H1 (cell line): Measurements from ENCODE around the gene ZBTB20. TPM values are rescaled to one million over a fixed set of nuclear protein-coding genes. Genes with fewer than 3 reads are reported as not detected.

Source experiments
- CTCF ChIA-PET: fragments of 300-600 bp; sonication (Branson Sonifier 250); formaldehyde crosslinking; loops from one replicate; lab custom pipeline; 2021; ENCODE audit not compliant: partially characterized antibody; lab: Charles Lee
- POLR2A ChIA-PET: fragments of 300-600 bp; sonication (Branson Sonifier 250); formaldehyde crosslinking; loops from one replicate; lab custom pipeline; 2021; ENCODE audit warnings: inconsistent platforms; ENCODE audit not compliant: partially characterized antibody; lab: Charles Lee
- DNase-seq, 2 experiments: peaks; one replicate each; pipeline versions ENCODE4 v3.0.0 to v3.0.0-alpha.2; 2010 to 2022; ENCODE audit warnings: low spot score in 2 of 2, low read depth in 1 of 2, mixed read lengths in 1 of 2
- FAIRE-seq: peaks from 2 replicates; lab custom pipeline; 2011; peaks lifted over from hg19 to GRCh38; lab: Jason Lieb, UNC
- H2AFZ ChIP-seq: 2 replicates; pipeline ENCODE4 v1.8.1; 2012; ENCODE audit warnings: low read length, inconsistent platforms
- H2AK5ac ChIP-seq: 2 replicates; pipeline ENCODE4 v1.6.1; 2013; ENCODE audit warnings: low read depth, low read length
- H2BK120ac ChIP-seq: replicated peaks from 2 replicates; pipeline ENCODE3; 2013; ENCODE audit warnings: low read depth, low read length, inconsistent platforms
- H2BK12ac ChIP-seq: 2 replicates; pipeline ENCODE4 v1.6.1; 2013; ENCODE audit warnings: low read depth, low read length
- H2BK15ac ChIP-seq: 2 replicates; pipeline ENCODE4 v1.6.1; 2013; ENCODE audit warnings: low read length
- H2BK20ac ChIP-seq: 2 replicates; pipeline ENCODE4 v1.6.1; 2013; ENCODE audit warnings: low read length
- H2BK5ac ChIP-seq: 2 replicates; pipeline ENCODE4 v1.6.1; 2013; ENCODE audit warnings: low read depth, low read length
- H3K14ac ChIP-seq: 2 replicates; pipeline ENCODE4 v1.6.1; 2013; ENCODE audit warnings: inconsistent platforms; ENCODE audit not compliant: insufficient read length
- H3K18ac ChIP-seq: 2 replicates; pipeline ENCODE4 v1.6.1; 2013; ENCODE audit warnings: low read length; ENCODE audit errors: extremely low read depth
- H3K23ac ChIP-seq: 2 replicates; pipeline ENCODE4 v1.6.1; 2013; ENCODE audit warnings: inconsistent platforms; ENCODE audit not compliant: insufficient read length
- H3K23me2 ChIP-seq: 2 replicates; pipeline ENCODE4 v1.6.1; 2013; ENCODE audit warnings: low read depth, low read length
- H3K27ac ChIP-seq: 2 replicates; pipeline ENCODE4 v1.6.1; 2011; ENCODE audit warnings: low read depth, low read length, inconsistent platforms
- H3K27me3 ChIP-seq, 4 experiments: replicated peaks in 1 of 4; 1 replicate in 1 of 4; 2 replicates in 3 of 4; pipeline versions ENCODE4 v1.6.1 to v1.8.1; 2011 to 2013; ENCODE audit warnings: low read length in 3 of 4, mild to moderate bottlenecking in 3 of 4, inconsistent platforms in 2 of 4, mixed read lengths in 2 of 4, moderate library complexity in 1 of 4; ENCODE audit not compliant: control insufficient read depth in 3 of 4, insufficient read depth in 3 of 4; ENCODE audit errors: extremely low read depth in 1 of 4
- H3K36me3 ChIP-seq, 4 experiments: 2 replicates each; pipeline versions ENCODE4 v1.6.1 to v1.8.1; 2011 to 2013; ENCODE audit warnings: mild to moderate bottlenecking in 4 of 4, low read length in 3 of 4, moderate library complexity in 2 of 4, control low read depth in 1 of 4, inconsistent platforms in 1 of 4; ENCODE audit not compliant: insufficient read depth in 4 of 4, control insufficient read depth in 2 of 4
- H3K4ac ChIP-seq: replicated peaks from 2 replicates; pipeline ENCODE3; 2013; ENCODE audit warnings: low read length, low read depth, mixed read lengths, inconsistent platforms; ENCODE audit not compliant: insufficient read length
- H3K4me1 ChIP-seq, 4 experiments: replicated peaks in 1 of 4; 1 replicate in 1 of 4; 2 replicates in 3 of 4; pipeline versions ENCODE4 v1.6.1 to v1.8.1; 2011 to 2013; ENCODE audit warnings: low read length in 3 of 4, inconsistent platforms in 2 of 4, mixed read lengths in 1 of 4; ENCODE audit not compliant: insufficient read depth in 4 of 4, control insufficient read depth in 3 of 4
- H3K4me2 ChIP-seq, 2 experiments: 2 replicates each; pipeline versions ENCODE4 v1.6.1 to v1.8.1; 2011 to 2013; ENCODE audit warnings: low read depth in 2 of 2, low read length in 2 of 2, control low read depth in 1 of 2, inconsistent platforms in 1 of 2, mild to moderate bottlenecking in 1 of 2; ENCODE audit not compliant: insufficient read depth in 1 of 2
- H3K4me3 ChIP-seq, 4 experiments: fragments of 200-600, 300-600 bp in 1 of 4; sonication (generic), shearing (Covaris generic), sonication (Bioruptor Twin) in 1 of 4; 2 replicates each; pipeline versions ENCODE4 v1.5.1 to v1.8.1; 2011 to 2016; ENCODE audit warnings: low read length in 4 of 4, low read depth in 3 of 4, control low read depth in 2 of 4, inconsistent platforms in 2 of 4, mild to moderate bottlenecking in 2 of 4, mixed read lengths in 1 of 4, moderate library complexity in 1 of 4; ENCODE audit not compliant: insufficient read depth in 2 of 4; ENCODE audit errors: extremely low read depth in 1 of 4
- H3K56ac ChIP-seq: replicated peaks from 2 replicates; pipeline ENCODE3; 2013; ENCODE audit warnings: low read depth, mild to moderate bottlenecking, mixed read lengths, low read length, inconsistent platforms; ENCODE audit not compliant: insufficient read length
- H3K79me1 ChIP-seq: 2 replicates; pipeline ENCODE4 v1.6.1; 2013; ENCODE audit warnings: low read depth, low read length, control low read depth
- H3K79me2 ChIP-seq, 2 experiments: 2 replicates each; pipeline versions ENCODE4 v1.6.1 to v1.8.1; 2012 to 2013; ENCODE audit warnings: low read length in 2 of 2, mild to moderate bottlenecking in 2 of 2, inconsistent platforms in 1 of 2; ENCODE audit not compliant: insufficient read depth in 2 of 2, control insufficient read depth in 1 of 2
- H3K9ac ChIP-seq, 4 experiments: replicated peaks in 1 of 4; 1 replicate in 1 of 4; 2 replicates in 3 of 4; pipeline versions ENCODE4 v1.6.1 to v1.8.1; 2011 to 2013; ENCODE audit warnings: low read depth in 3 of 4, low read length in 3 of 4, control low read depth in 2 of 4, mild to moderate bottlenecking in 2 of 4, moderate library complexity in 2 of 4, inconsistent platforms in 1 of 4; ENCODE audit errors: extremely low read depth in 1 of 4
- H3K9me3 ChIP-seq, 2 experiments: 2 replicates each; pipeline versions ENCODE4 v1.6.1 to v1.8.1; 2012 to 2013; ENCODE audit warnings: mild to moderate bottlenecking in 2 of 2, moderate library complexity in 2 of 2, control low read depth in 1 of 2, inconsistent platforms in 1 of 2, low read depth in 1 of 2, low read length in 1 of 2, mixed read lengths in 1 of 2; ENCODE audit not compliant: insufficient read depth in 2 of 2
- H4K20me1 ChIP-seq, 2 experiments: replicated peaks in 1 of 2; 2 replicates each; pipeline versions ENCODE3 to v1.8.1; 2011 to 2013; ENCODE audit warnings: inconsistent platforms in 2 of 2, low read length in 2 of 2, mild to moderate bottlenecking in 1 of 2; ENCODE audit not compliant: insufficient read depth in 2 of 2, control insufficient read depth in 1 of 2
- H4K5ac ChIP-seq: 2 replicates; pipeline ENCODE4 v1.6.1; 2013; ENCODE audit warnings: low read length, low read depth, mixed read lengths, inconsistent platforms; ENCODE audit not compliant: insufficient read length
- H4K8ac ChIP-seq: 2 replicates; pipeline ENCODE4 v1.8.0; 2013; ENCODE audit warnings: mild to moderate bottlenecking, moderate library complexity, low read length, inconsistent platforms; ENCODE audit not compliant: insufficient read depth; ENCODE audit errors: extremely low read depth
- H4K91ac ChIP-seq: replicated peaks from 2 replicates; pipeline ENCODE3; 2013; ENCODE audit warnings: low read length, mixed read lengths, inconsistent platforms; ENCODE audit not compliant: insufficient read length
- CTBP2 ChIP-seq: IDR thresholded peaks from 2 replicates; pipeline ENCODE4 v1.7.0; 2011; ENCODE audit warnings: borderline replicate concordance, mild to moderate bottlenecking, moderate library complexity, mixed read lengths, low read length; ENCODE audit not compliant: insufficient read depth, insufficient read length
- EP300 ChIP-seq, 2 experiments: IDR thresholded peaks; 1 replicate in 1 of 2; 2 replicates in 1 of 2; pipeline ENCODE4 v1.6.1; 2011 to 2012; ENCODE audit warnings: low read depth in 2 of 2, low read length in 2 of 2, mild to moderate bottlenecking in 2 of 2, borderline replicate concordance in 1 of 2, inconsistent platforms in 1 of 2, moderate library complexity in 1 of 2
- RAD21 ChIP-seq, 2 experiments: IDR thresholded peaks in 1 of 2; conservative IDR thresholded peaks in 1 of 2; 2 replicates each; pipeline ENCODE4 v1.6.1; 2011; ENCODE audit warnings: low read depth in 2 of 2, low read length in 2 of 2, improper control_type of control experiment in 1 of 2, inconsistent platforms in 1 of 2, mild to moderate bottlenecking in 1 of 2, moderate library complexity in 1 of 2
- RXRA ChIP-seq: IDR thresholded peaks from 2 replicates; pipeline ENCODE4 v1.6.1; 2011; ENCODE audit warnings: low read depth, mild to moderate bottlenecking, low read length, moderate library complexity; ENCODE audit not compliant: insufficient read depth
- SIN3A ChIP-seq, 2 experiments: IDR thresholded peaks in 1 of 2; conservative IDR thresholded peaks in 1 of 2; 2 replicates each; pipeline ENCODE4 v1.6.1; 2011 to 2012; ENCODE audit warnings: low read length in 2 of 2, improper control_type of control experiment in 1 of 2, low read depth in 1 of 2, mild to moderate bottlenecking in 1 of 2
- ZNF274 ChIP-seq: IDR thresholded peaks from 2 replicates; pipeline ENCODE4 v1.7.0; 2012; ENCODE audit warnings: low read length, borderline replicate concordance; ENCODE audit errors: extremely low read depth
- WGBS, 2 experiments: shearing (Covaris generic) in 1 of 2; methylation state at CpG; one replicate each; pipeline versions ENCODE4 v1.1.6 to v1.1.7; 2013 to 2015; ENCODE audit warnings: low lambda C conversion rate in 2 of 2, mixed read lengths in 2 of 2, inconsistent platforms in 1 of 2, low coverage in 1 of 2, missing lambda C conversion rate in 1 of 2; ENCODE audit not compliant: insufficient replicate concordance in 2 of 2, insufficient coverage in 1 of 2, insufficient read length in 1 of 2; ENCODE audit errors: extremely low coverage in 1 of 2, missing lambda C conversion rate in 1 of 2; 5-methylcytosine and 5-hydroxymethylcytosine counted together
- polyA plus RNA-seq, 7 experiments: library from polyadenylated mRNA; depleted of rRNA in 3 of 7; stranded (reverse) in 5 of 7; unstranded in 2 of 7; fragments of >200 nt in 5 of 7; fragments of 200-250 nt in 2 of 7; gene quantifications; 1 replicate in 5 of 7; 2 replicates in 1 of 7; 4 replicates in 1 of 7; pipeline versions ENCODE4 v1.2.1 to v1.2.3, GENCODE V29; 2011 to 2013; ENCODE audit warnings: missing spikeins in 2 of 7, mixed read lengths in 2 of 7
- total RNA-seq: library from RNA; stranded (reverse); fragmentation: NEBNext Ultra II Directional; extraction: Animal tissue kit (Norgen Biotek cat#: 25700); gene quantifications from 2 replicates; pipeline ENCODE4 v1.2.1, GENCODE V29; 2021
- TF ChIP-seq, protein P1 (sequence below): IDR thresholded peaks from 2 replicates; pipeline ENCODE4 v1.6.1; 2011; ENCODE audit warnings: low read depth, mild to moderate bottlenecking, low read length; ENCODE audit not compliant: insufficient read depth

ZBTB20 gene
- total and polyA plus RNA-seq, 2 of the 8 experiments (the other 6 are each of a cell fraction or from before 2014, with no cell fraction given) = 0.35 to 1.3 TPM

- H3K9me3 ChIP-seq = no peaks in the 10 kb centered on the region
- no peak overlapping the region for H2BK5ac ChIP-seq
- no peak overlapping the region for H3K9ac ChIP-seq
- H3K4me2 ChIP-seq = no peak overlapping the region
- H3K56ac ChIP-seq = no peak overlapping the region
- H4K91ac ChIP-seq = no peak overlapping the region
- no peaks in the 10 kb centered on the region for H3K27me3 ChIP-seq
- no peak overlapping the region for H3K18ac ChIP-seq
- H3K79me1 ChIP-seq = no peaks in the 10 kb centered on the region
- CTCF ChIA-PET = interaction anchor here (0.7 kb wide), 1 partner anchor 27 kb away, joined by 3 read pairs; no protein-coding TSS in a partner anchor
- no peak overlapping the region for H2BK120ac ChIP-seq
- no peak overlapping the region for H3K14ac ChIP-seq
- H4K5ac ChIP-seq = no peak overlapping the region
- H2AFZ ChIP-seq = no peak overlapping the region
- no peaks in the 10 kb centered on the region for H3K23me2 ChIP-seq
- H3K79me2 ChIP-seq = no peaks in the 10 kb centered on the region
- H2AK5ac ChIP-seq = no peak overlapping the region
- no peak overlapping the region for H4K8ac ChIP-seq
- H3K23ac ChIP-seq = no peak overlapping the region
- POLR2A ChIA-PET = no interaction called here
- TF ChIP-seq EP300 (IDR thresholded peaks at IDR 0.05; ENCODE audit: borderline replicate concordance in 1 of 2, low read depth in 2 of 2, low read length in 2 of 2) (no peak), CTBP2 (no peak), RXRA (no peak), ZNF274 (no peak), RAD21 (IDR thresholded peaks at IDR 0.05 in 1 of 2, conservative IDR thresholded peaks at IDR 0.05 in 1 of 2; ENCODE audit: low read depth in 2 of 2, low read length in 2 of 2) (no peak), SIN3A (conservative IDR thresholded peaks at IDR 0.05 in 1 of 2, IDR thresholded peaks at IDR 0.05 in 1 of 2; ENCODE audit: low read depth in 1 of 2, low read length in 2 of 2) (no peak)
- TF ChIP-seq, protein P1, sequence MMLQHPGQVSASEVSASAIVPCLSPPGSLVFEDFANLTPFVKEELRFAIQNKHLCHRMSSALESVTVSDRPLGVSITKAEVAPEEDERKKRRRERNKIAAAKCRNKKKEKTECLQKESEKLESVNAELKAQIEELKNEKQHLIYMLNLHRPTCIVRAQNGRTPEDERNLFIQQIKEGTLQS = no peak
- no peak overlapping the region for H2BK15ac ChIP-seq
- no peak overlapping the region for H2BK20ac ChIP-seq
- no peaks in the 10 kb centered on the region for H3K36me3 ChIP-seq
- no peaks in the 10 kb centered on the region for H4K20me1 ChIP-seq
- DNase-seq = no peak
- no peak overlapping the region for H3K27ac ChIP-seq
- no peak overlapping the region for H2BK12ac ChIP-seq
- no peaks in the 10 kb centered on the region for H3K4me1 ChIP-seq
- no peak overlapping the region for H3K4ac ChIP-seq
- 83% methylated on average over 1 of the region's 1 CpG; no CpG with 5 or more reads in 1 of the 2 experiments for WGBS, 2 experiments
- no peak overlapping the region for H3K4me3 ChIP-seq
- no peak for FAIRE-seq
Observed at GRCh38 chr3:115019900-115020299, 127.2 kb downstream of the ZBTB20 start.
